Osteoblast (primary cell): Measurements from ENCODE around the gene GLRX2. TPM values are rescaled to one million over a fixed set of nuclear protein-coding genes. Genes with fewer than 3 reads are reported as not detected.

Experiments used
- DNase-seq: peaks from one replicate; pipeline ENCODE4 v3.0.0; 2011; ENCODE audit warnings: low spot score, mixed read lengths; ENCODE audit not compliant: insufficient read length; ENCODE audit errors: missing footprints
- H2AFZ ChIP-seq: 2 replicates; pipeline ENCODE4 v1.6.0; 2011; ENCODE audit warnings: mild to moderate bottlenecking, low read length
- H3K27ac ChIP-seq: 2 replicates; pipeline ENCODE4 v1.5.1; 2011; ENCODE audit warnings: mild to moderate bottlenecking, low read depth, low read length, moderate library complexity
- H3K27me3 ChIP-seq: 2 replicates; pipeline ENCODE4 v1.6.0; 2012; ENCODE audit warnings: mild to moderate bottlenecking, control low read depth, inconsistent platforms, low read length, moderate library complexity; ENCODE audit not compliant: insufficient read depth
- H3K36me3 ChIP-seq: 2 replicates; pipeline ENCODE4 v1.5.1; 2011; ENCODE audit warnings: mild to moderate bottlenecking, low read length, control low read depth, moderate library complexity; ENCODE audit not compliant: insufficient read depth
- H3K4me1 ChIP-seq: 2 replicates; pipeline ENCODE4 v1.5.1; 2011; ENCODE audit warnings: mild to moderate bottlenecking, low read length, control low read depth, moderate library complexity; ENCODE audit not compliant: insufficient read depth
- H3K4me2 ChIP-seq: 2 replicates; pipeline ENCODE4 v1.6.0; 2011; ENCODE audit warnings: mild to moderate bottlenecking, low read length; ENCODE audit not compliant: insufficient read depth
- H3K4me3 ChIP-seq: fragments of 200-600 bp; sonication (generic); 3 replicates; pipeline ENCODE4 v1.5.1; 2012; ENCODE audit warnings: mild to moderate bottlenecking, low read length, inconsistent platforms; ENCODE audit not compliant: insufficient read depth
- H3K79me2 ChIP-seq: 2 replicates; pipeline ENCODE4 v1.6.0; 2012; ENCODE audit warnings: mild to moderate bottlenecking, low read length, control low read depth, inconsistent platforms; ENCODE audit not compliant: insufficient read depth
- H3K9me3 ChIP-seq: 2 replicates; pipeline ENCODE4 v1.5.1; 2011; ENCODE audit warnings: low read depth, low read length, control low read depth
- H4K20me1 ChIP-seq: 2 replicates; pipeline ENCODE4 v1.6.0; 2012; ENCODE audit warnings: mild to moderate bottlenecking, low read length, control low read depth; ENCODE audit not compliant: insufficient read depth
- CTCF ChIP-seq: IDR thresholded peaks from 2 replicates; pipeline ENCODE4 v1.5.1; 2011; ENCODE audit warnings: mild to moderate bottlenecking, low read depth, low read length, moderate library complexity; ENCODE audit errors: extremely low read depth
- total RNA-seq: library from RNA; depleted of rRNA; stranded (reverse); fragments of >200 nt; gene quantifications from 2 replicates; pipeline ENCODE4 v1.2.3, GENCODE V29; 2012

Gene GLRX2
- total RNA-seq, result 9.4 and 10.9 TPM in 2 replicates

GRCh38 chr1:193104907-193105820, at the start of gene GLRX2:
Gene GLRX2 (minus strand): TSS chr1:193105414. CDS start chr1:193105382, 32 bp downstream.
- no peaks in the 10 kb centered on the region for H3K9me3 ChIP-seq
- H2AFZ ChIP-seq, result peak within 1 kb of the TSS; percentile 90
- peak; percentile 97 for DNase-seq
- H3K4me2 ChIP-seq, result peak within 1 kb of the TSS; percentile 92
- peaks cover 39% of the 10 kb centered on the region for H3K79me2 ChIP-seq
- H3K4me3 ChIP-seq, result peak within 1 kb of the TSS; percentile 76
- peaks cover 5% of the 10 kb centered on the region for H3K36me3 ChIP-seq
- H3K27ac ChIP-seq, result peak within 1 kb of the TSS; percentile 78
- H4K20me1 ChIP-seq, result peaks cover 2% of the 10 kb centered on the region
- peaks cover 13% of the 10 kb centered on the region for H3K4me1 ChIP-seq
- no peak for TF ChIP-seq CTCF
- H3K27me3 ChIP-seq, result no peaks in the 10 kb centered on the region

- DNase-seq, result no peak
- Histone ChIP-seq H2AFZ (no peak overlapping the region), H3K4me3 (no peak overlapping the region), H3K9me3 (no peaks in the 10 kb centered on the region), H3K36me3 (peaks cover 43% of the 10 kb centered on the region), H3K4me1 (no peaks in the 10 kb centered on the region), H3K27ac (no peak overlapping the region), H3K4me2 (no peak overlapping the region), H4K20me1 (peaks cover 3% of the 10 kb centered on the region), H3K79me2 (peaks cover 30% of the 10 kb centered on the region), H3K27me3 (no peaks in the 10 kb centered on the region)
- no peak for TF ChIP-seq CTCF
Measured at GRCh38 chr1:193144999-193145398, 39.8 kb upstream of the GLRX2 start.

- peaks cover 3% of the 10 kb centered on the region for H4K20me1 ChIP-seq
- H3K4me3 ChIP-seq, result no peak overlapping the region
- peaks cover 35% of the 10 kb centered on the region for H3K79me2 ChIP-seq
- no peaks in the 10 kb centered on the region for H3K4me1 ChIP-seq
- no peak for DNase-seq
- no peak overlapping the region for H3K4me2 ChIP-seq
- no peaks in the 10 kb centered on the region for H3K27me3 ChIP-seq
- no peak for TF ChIP-seq CTCF
- H3K9me3 ChIP-seq, result no peaks in the 10 kb centered on the region
- H2AFZ ChIP-seq, result no peak overlapping the region
- H3K36me3 ChIP-seq, result peaks cover 46% of the 10 kb centered on the region
- no peak overlapping the region for H3K27ac ChIP-seq
Measured at GRCh38 chr1:193144361-193144938, 39.2 kb upstream of the GLRX2 start.

- TF ChIP-seq CTCF, result peak; percentile 50
- H3K4me3 ChIP-seq, result no peak overlapping the region
- peaks cover 3% of the 10 kb centered on the region for H4K20me1 ChIP-seq
- no peaks in the 10 kb centered on the region for H3K9me3 ChIP-seq
- DNase-seq, result no peak
- H3K27me3 ChIP-seq, result no peaks in the 10 kb centered on the region
- H2AFZ ChIP-seq, result no peak overlapping the region
- peaks cover 43% of the 10 kb centered on the region for H3K36me3 ChIP-seq
- no peak overlapping the region for H3K27ac ChIP-seq
- peaks cover 35% of the 10 kb centered on the region for H3K79me2 ChIP-seq
- no peaks in the 10 kb centered on the region for H3K4me1 ChIP-seq
- H3K4me2 ChIP-seq, result no peak overlapping the region
Measured at GRCh38 chr1:193143285-193143684, 38.1 kb upstream of the GLRX2 start.
